Neural progenitor cell (in vitro differentiated cells): ENCODE data around the gene IL1RAPL1. TPM values are rescaled to one million over a fixed set of nuclear protein-coding genes. Genes with fewer than 3 reads are reported as not detected.
"Not testable (repeated sequence)": the region's sequence is repeated elsewhere in the genome, so short reads cannot be mapped to it uniquely, and the experiment has no call there.

ENCODE experiments used
- DNase-seq: peaks from one replicate; pipeline ENCODE4 v3.0.0-alpha.2; 2016; ENCODE audit warnings: low spot score
- H2AFZ ChIP-seq: fragments of 200-600 bp; sonication (generic); replicated peaks from 2 replicates; pipeline ENCODE4 v1.6.1; 2016; ENCODE audit warnings: antibody characterized with exemption
- H3F3A ChIP-seq: fragments of 200-600 bp; sonication (generic); 2 replicates; pipeline ENCODE4 v1.6.1; 2016; ENCODE audit warnings: antibody characterized with exemption, low read depth
- H3K27ac ChIP-seq: fragments of 200-600 bp; sonication (generic); 2 replicates; pipeline ENCODE4 v1.5.1; 2016; ENCODE audit warnings: mild to moderate bottlenecking
- H3K27me3 ChIP-seq: fragments of 200-600 bp; sonication (generic); 2 replicates; pipeline ENCODE4 v1.6.1; 2016; ENCODE audit warnings: mild to moderate bottlenecking, moderate library complexity
- H3K36me3 ChIP-seq: fragments of 200-600 bp; sonication (generic); 2 replicates; pipeline ENCODE4 v1.5.1; 2016
- H3K4me1 ChIP-seq: fragments of 200-600 bp; sonication (generic); 2 replicates; pipeline ENCODE4 v1.6.1; 2016; ENCODE audit warnings: mixed run types
- H3K4me2 ChIP-seq: fragments of 200-600 bp; sonication (generic); 2 replicates; pipeline ENCODE4 v1.6.1; 2016
- H3K4me3 ChIP-seq: fragments of 200-600 bp; sonication (generic); 2 replicates; pipeline ENCODE4 v1.5.1; 2016
- H3K79me2 ChIP-seq: fragments of 200-600 bp; sonication (generic); 2 replicates; pipeline ENCODE4 v1.6.1; 2016; ENCODE audit warnings: low read depth
- H3K9ac ChIP-seq: fragments of 200-600 bp; sonication (generic); 2 replicates; pipeline ENCODE4 v1.6.1; 2016
- H3K9me3 ChIP-seq: fragments of 200-600 bp; sonication (generic); 2 replicates; pipeline ENCODE4 v1.5.1; 2016; ENCODE audit warnings: low read depth
- H4K20me1 ChIP-seq: fragments of 200-600 bp; sonication (generic); 2 replicates; pipeline ENCODE4 v1.6.1; 2016; ENCODE audit warnings: low read depth
- H3K27ac Mint-ChIP-seq: 3 replicates; pipeline ENCODE4 v1.8.0; 2021; ENCODE audit warnings: mixed read lengths
- H3K27me3 Mint-ChIP-seq: 2 replicates; pipeline ENCODE4 v1.8.0; 2022; ENCODE audit warnings: low read depth, mild to moderate bottlenecking, inconsistent platforms, moderate library complexity, mixed read lengths; ENCODE audit not compliant: insufficient read depth
- H3K36me3 Mint-ChIP-seq: 3 replicates; pipeline ENCODE4 v1.8.0; 2021; ENCODE audit warnings: mixed read lengths
- H3K4me1 Mint-ChIP-seq: 3 replicates; pipeline ENCODE4 v1.8.0; 2021; ENCODE audit warnings: mixed read lengths
- H3K4me3 Mint-ChIP-seq: 3 replicates; pipeline ENCODE4 v1.8.0; 2021; ENCODE audit warnings: mild to moderate bottlenecking, moderate library complexity, mixed read lengths
- H3K9me3 Mint-ChIP-seq: 3 replicates; pipeline ENCODE4 v1.8.0; 2020; ENCODE audit warnings: mixed read lengths
- EZH2 ChIP-seq: fragments of 200-600 bp; sonication (generic); IDR thresholded peaks from 2 replicates; pipeline ENCODE4 v1.6.1; 2017; ENCODE audit warnings: antibody characterized with exemption, mild to moderate bottlenecking, moderate library complexity
- EZH2phosphoT487 ChIP-seq: fragments of 200-600 bp; sonication (generic); IDR thresholded peaks from 2 replicates; pipeline ENCODE4 v1.6.1; 2017; ENCODE audit warnings: antibody characterized with exemption
- total RNA-seq: library from RNA; depleted of rRNA; stranded (reverse); fragments of >200 nt; gene quantifications from 2 replicates; pipeline ENCODE4 v1.2.3, GENCODE V29; 2015; ENCODE audit warnings: low replicate concordance
- TF ChIP-seq, protein P1 (sequence below): fragments of 200-600 bp; sonication (generic); IDR thresholded peaks from 2 replicates; pipeline ENCODE4 v1.5.1; 2017; ENCODE audit warnings: antibody characterized with exemption, mild to moderate bottlenecking

Gene IL1RAPL1
- total RNA-seq, 1 donor from 2014 or later = 13.4 TPM

DNA sequence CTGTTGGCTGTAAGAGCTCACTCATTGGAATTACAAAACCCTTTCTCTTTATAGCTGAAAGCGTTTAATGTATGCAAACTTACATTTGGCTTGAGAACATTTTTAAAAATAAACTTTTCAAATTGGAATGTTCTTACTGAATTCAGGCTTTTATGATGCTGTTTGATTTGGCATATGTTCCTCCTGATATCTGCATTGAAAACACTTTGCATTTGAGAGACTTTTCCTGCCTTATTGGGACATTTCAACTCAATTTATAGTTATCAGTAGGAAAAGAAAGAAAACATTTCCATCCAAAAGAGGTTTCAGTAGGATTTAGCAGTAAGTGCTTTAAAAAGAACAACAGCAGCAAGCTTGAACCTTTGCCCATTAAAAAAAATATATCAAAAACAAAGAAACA is 520.0 kb downstream of the IL1RAPL1 start:
- Histone ChIP-seq H4K20me1 (no peaks in the 10 kb centered on the region), H3K36me3 (no peaks in the 10 kb centered on the region), H3K9ac (no peak overlapping the region), H3K79me2 (no peaks in the 10 kb centered on the region), H2AFZ (no peak overlapping the region), H3K4me1 (no peaks in the 10 kb centered on the region), H3K4me2 (no peak overlapping the region), H3K9me3 (no peaks in the 10 kb centered on the region), H3K27ac (no peak overlapping the region), H3K27me3 (no peaks in the 10 kb centered on the region), H3K4me3 (no peak overlapping the region), H3F3A (no peaks in the 10 kb centered on the region)
- DNase-seq = no peak
- Mint-ChIP-seq H3K27ac (no peak overlapping the region), H3K4me1 (no peaks in the 10 kb centered on the region), H3K27me3 (no peaks in the 10 kb centered on the region), H3K9me3 (no peaks in the 10 kb centered on the region), H3K4me3 (no peak overlapping the region), H3K36me3 (no peaks in the 10 kb centered on the region)
- TF ChIP-seq, protein P1, sequence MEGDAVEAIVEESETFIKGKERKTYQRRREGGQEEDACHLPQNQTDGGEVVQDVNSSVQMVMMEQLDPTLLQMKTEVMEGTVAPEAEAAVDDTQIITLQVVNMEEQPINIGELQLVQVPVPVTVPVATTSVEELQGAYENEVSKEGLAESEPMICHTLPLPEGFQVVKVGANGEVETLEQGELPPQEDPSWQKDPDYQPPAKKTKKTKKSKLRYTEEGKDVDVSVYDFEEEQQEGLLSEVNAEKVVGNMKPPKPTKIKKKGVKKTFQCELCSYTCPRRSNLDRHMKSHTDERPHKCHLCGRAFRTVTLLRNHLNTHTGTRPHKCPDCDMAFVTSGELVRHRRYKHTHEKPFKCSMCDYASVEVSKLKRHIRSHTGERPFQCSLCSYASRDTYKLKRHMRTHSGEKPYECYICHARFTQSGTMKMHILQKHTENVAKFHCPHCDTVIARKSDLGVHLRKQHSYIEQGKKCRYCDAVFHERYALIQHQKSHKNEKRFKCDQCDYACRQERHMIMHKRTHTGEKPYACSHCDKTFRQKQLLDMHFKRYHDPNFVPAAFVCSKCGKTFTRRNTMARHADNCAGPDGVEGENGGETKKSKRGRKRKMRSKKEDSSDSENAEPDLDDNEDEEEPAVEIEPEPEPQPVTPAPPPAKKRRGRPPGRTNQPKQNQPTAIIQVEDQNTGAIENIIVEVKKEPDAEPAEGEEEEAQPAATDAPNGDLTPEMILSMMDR = no peak
- TF ChIP-seq EZH2phosphoT487 (no peak), EZH2 (no peak)

DNA sequence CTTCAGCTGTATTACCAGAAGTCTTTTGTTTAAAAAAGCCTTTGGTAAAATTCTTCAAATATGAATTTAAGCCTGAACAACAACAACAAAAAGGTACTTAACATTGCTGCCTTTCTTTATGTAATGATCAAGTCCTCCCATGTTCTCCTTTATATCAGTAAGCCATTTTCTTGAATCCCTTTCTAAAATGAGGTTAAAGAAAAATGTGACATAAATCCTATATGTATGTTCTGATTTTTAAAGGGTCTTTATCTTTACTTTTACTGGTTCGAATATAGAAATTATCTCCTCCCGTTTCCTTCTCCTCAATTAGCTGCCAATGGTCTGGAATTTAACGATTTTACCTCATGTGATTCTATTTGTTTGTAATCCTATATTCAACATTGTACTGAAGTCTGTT is 522.8 kb downstream of the IL1RAPL1 start:
- Histone ChIP-seq H4K20me1 (no peaks in the 10 kb centered on the region), H3F3A (no peaks in the 10 kb centered on the region), H3K79me2 (no peaks in the 10 kb centered on the region), H3K4me2 (no peak overlapping the region), H3K9me3 (no peaks in the 10 kb centered on the region), H3K36me3 (no peaks in the 10 kb centered on the region), H3K4me1 (no peaks in the 10 kb centered on the region), H3K4me3 (no peak overlapping the region), H2AFZ (no peak overlapping the region), H3K9ac (no peak overlapping the region), H3K27me3 (no peaks in the 10 kb centered on the region), H3K27ac (no peak overlapping the region)
- peaks cover 2% of the 10 kb centered on the region for H3K9me3 Mint-ChIP-seq
- TF ChIP-seq EZH2phosphoT487 = no peak
- H3K27ac Mint-ChIP-seq = no peak overlapping the region
- H3K36me3 Mint-ChIP-seq = no peaks in the 10 kb centered on the region
- no peaks in the 10 kb centered on the region for H3K4me1 Mint-ChIP-seq
- H3K27me3 Mint-ChIP-seq = no peaks in the 10 kb centered on the region
- H3K4me3 Mint-ChIP-seq = no peak overlapping the region
- no peak for DNase-seq

DNA sequence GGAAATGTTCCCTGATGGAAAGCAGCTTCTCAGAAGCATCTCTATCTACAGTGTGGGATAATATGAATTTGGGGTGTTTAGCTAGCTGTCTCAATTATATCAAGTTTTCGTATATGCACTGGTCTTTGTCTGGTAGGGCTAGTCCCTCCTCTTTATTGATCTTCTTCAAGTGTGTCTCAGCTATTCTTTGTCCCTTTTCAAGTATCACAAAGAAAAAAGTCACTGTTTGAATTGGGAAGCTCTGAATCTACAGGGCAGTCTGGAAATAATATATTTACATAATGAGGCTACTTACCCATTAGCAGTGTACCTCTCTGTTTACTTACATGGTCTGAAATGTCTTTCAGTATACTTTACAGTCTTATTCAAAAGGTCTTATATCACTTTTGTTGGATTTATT is 526.0 kb downstream of the IL1RAPL1 start:
- Histone ChIP-seq H3K4me2 (no peak overlapping the region), H3K4me1 (no peaks in the 10 kb centered on the region), H3K9me3 (no peaks in the 10 kb centered on the region), H2AFZ (no peak overlapping the region), H3K79me2 (no peaks in the 10 kb centered on the region), H3K4me3 (no peak overlapping the region), H3K9ac (no peak overlapping the region), H4K20me1 (no peaks in the 10 kb centered on the region), H3K27ac (no peak overlapping the region), H3F3A (no peaks in the 10 kb centered on the region), H3K36me3 (no peaks in the 10 kb centered on the region), H3K27me3 (no peaks in the 10 kb centered on the region)
- Mint-ChIP-seq H3K9me3 (peaks cover 2% of the 10 kb centered on the region), H3K4me1 (no peaks in the 10 kb centered on the region), H3K27ac (no peak overlapping the region), H3K36me3 (no peaks in the 10 kb centered on the region), H3K27me3 (no peaks in the 10 kb centered on the region), H3K4me3 (no peak overlapping the region)
- TF ChIP-seq EZH2phosphoT487 (no peak), EZH2 (no peak)
- TF ChIP-seq, protein P1 = no peak
- no peak for DNase-seq

DNA sequence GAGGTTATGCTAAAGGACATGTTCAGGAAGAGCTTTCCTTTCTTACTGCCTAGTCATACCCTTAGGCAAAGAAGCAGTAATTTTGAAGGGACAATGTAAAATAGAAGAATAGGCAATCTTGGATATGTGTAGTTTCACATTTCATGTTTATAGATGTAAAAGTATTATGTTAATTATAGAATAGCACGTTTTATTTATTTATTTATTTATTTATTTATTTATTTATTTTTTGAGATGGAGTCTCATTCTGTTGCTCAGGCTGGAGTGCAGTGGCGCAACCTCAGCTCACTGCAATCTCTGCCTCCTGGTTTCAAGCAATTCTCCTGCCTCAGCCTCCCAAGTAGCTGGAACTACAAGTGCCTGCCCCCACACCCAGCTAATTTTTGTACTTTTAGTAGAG is 535.6 kb downstream of the IL1RAPL1 start:
- not testable (repeated sequence) for H3K4me3 ChIP-seq, H3K9me3 Mint-ChIP-seq, H3K36me3 ChIP-seq, H3K79me2 ChIP-seq, DNase-seq, H3K27me3 Mint-ChIP-seq, H3K4me1 ChIP-seq, H3K4me2 ChIP-seq, H3K4me3 Mint-ChIP-seq, H3K4me1 Mint-ChIP-seq, H3K27me3 ChIP-seq, H4K20me1 ChIP-seq, H3K9me3 ChIP-seq, H3K27ac Mint-ChIP-seq, H3K27ac ChIP-seq, H3K9ac ChIP-seq, H2AFZ ChIP-seq, H3K36me3 Mint-ChIP-seq, H3F3A ChIP-seq
